Measurements from ENCODE around the gene ADPRHL1. TPM values are rescaled to one million over a fixed set of nuclear protein-coding genes. Genes with fewer than 3 reads are reported as not detected.

The ADPRHL1 gene
- total and polyA plus RNA-seq, 2 experiments from 2014 or later, result 1.0 to 1.1 TPM

DNA sequence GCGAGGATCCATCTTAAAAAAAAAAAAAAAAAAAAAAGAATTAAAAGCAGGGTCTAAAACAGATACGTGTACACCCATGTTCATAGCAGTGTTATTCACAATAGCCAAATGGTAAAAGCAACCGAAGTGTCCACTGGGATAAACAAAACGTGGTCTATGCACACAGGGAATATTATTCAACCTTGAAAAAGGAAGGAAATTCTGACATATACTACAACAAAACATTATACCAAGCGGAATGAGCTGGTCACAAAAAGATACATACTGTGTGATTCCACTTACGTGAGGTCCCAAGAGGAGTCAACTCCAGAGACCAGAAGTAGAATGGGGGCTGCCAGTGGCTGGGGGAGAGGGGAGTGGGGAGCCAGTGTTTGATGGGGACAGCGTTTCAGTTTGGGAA is 14.7 kb upstream of the ADPRHL1 start:
- no peak overlapping the region for H3K4me2 ChIP-seq
- no peaks in the 10 kb centered on the region for H4K20me1 ChIP-seq (ENCODE audit: insufficient read depth, poor library complexity, severe bottlenecking)
- H3K36me3 ChIP-seq (replicated peaks; ENCODE audit: insufficient read depth, low read depth), result no peaks in the 10 kb centered on the region
- 95% methylated on average over 7 of the region's 7 CpGs for WGBS (ENCODE audit: low lambda C conversion rate, missing lambda C conversion rate)
- H3K4me1 ChIP-seq (ENCODE audit: insufficient read depth), result peaks cover 4% of the 10 kb centered on the region
- no peaks in the 10 kb centered on the region for H3K9me3 ChIP-seq (ENCODE audit: low read depth)
- H2AFZ ChIP-seq, result no peak overlapping the region
- H3K27ac ChIP-seq, result no peak overlapping the region
- TF ChIP-seq EZH2phosphoT487 (IDR thresholded peaks at IDR 0.05; ENCODE audit: low read depth, severe bottlenecking, unreplicated experiment), result no peak
- no peak for TF ChIP-seq EZH2 (IDR thresholded peaks at IDR 0.05; ENCODE audit: borderline replicate concordance)
- TF ChIP-seq, protein P1, sequence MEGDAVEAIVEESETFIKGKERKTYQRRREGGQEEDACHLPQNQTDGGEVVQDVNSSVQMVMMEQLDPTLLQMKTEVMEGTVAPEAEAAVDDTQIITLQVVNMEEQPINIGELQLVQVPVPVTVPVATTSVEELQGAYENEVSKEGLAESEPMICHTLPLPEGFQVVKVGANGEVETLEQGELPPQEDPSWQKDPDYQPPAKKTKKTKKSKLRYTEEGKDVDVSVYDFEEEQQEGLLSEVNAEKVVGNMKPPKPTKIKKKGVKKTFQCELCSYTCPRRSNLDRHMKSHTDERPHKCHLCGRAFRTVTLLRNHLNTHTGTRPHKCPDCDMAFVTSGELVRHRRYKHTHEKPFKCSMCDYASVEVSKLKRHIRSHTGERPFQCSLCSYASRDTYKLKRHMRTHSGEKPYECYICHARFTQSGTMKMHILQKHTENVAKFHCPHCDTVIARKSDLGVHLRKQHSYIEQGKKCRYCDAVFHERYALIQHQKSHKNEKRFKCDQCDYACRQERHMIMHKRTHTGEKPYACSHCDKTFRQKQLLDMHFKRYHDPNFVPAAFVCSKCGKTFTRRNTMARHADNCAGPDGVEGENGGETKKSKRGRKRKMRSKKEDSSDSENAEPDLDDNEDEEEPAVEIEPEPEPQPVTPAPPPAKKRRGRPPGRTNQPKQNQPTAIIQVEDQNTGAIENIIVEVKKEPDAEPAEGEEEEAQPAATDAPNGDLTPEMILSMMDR (IDR thresholded peaks at IDR 0.05; ENCODE audit: poor library complexity), result no peak
- no peaks in the 10 kb centered on the region for H3K27me3 ChIP-seq
- no peak overlapping the region for H3K4me3 ChIP-seq
- no peak for DNase-seq (ENCODE audit: low spot score)
- H3K9me2 ChIP-seq (replicated peaks; ENCODE audit: insufficient read depth), result no peaks in the 10 kb centered on the region
- H3K79me2 ChIP-seq, result peaks cover 7% of the 10 kb centered on the region

DNA sequence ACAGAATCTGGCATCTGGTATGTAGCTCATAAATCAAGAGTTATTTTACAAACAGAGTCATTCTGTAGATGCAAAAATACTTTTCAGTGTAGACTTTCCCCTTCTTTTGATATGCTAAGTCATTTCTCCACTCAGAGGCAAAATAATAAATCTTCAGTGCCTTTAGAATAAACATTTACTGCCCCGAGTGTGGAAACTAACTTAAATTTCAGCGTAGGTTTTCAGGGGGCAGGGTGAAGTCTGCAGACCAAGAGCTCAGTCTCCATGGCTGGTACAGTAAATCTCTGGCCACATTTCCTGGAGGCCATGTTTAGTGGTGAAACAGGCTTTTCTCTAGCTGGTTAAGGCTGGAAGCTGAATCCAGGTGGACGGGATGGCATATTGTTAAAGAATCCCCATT is 13.1 kb upstream of the ADPRHL1 start:
- no peak for TF ChIP-seq EZH2 (IDR thresholded peaks at IDR 0.05; ENCODE audit: borderline replicate concordance)
- no peak for DNase-seq (ENCODE audit: low spot score)
- H3K27ac ChIP-seq, result no peak overlapping the region
- H2AFZ ChIP-seq, result no peak overlapping the region
- H3K4me1 ChIP-seq (ENCODE audit: insufficient read depth), result peaks cover 4% of the 10 kb centered on the region
- 79% methylated on average over 3 of the region's 3 CpGs for WGBS (ENCODE audit: low lambda C conversion rate, missing lambda C conversion rate)
- H3K27me3 ChIP-seq, result no peaks in the 10 kb centered on the region
- H4K20me1 ChIP-seq (ENCODE audit: insufficient read depth, poor library complexity, severe bottlenecking), result no peaks in the 10 kb centered on the region
- no peaks in the 10 kb centered on the region for H3K36me3 ChIP-seq (replicated peaks; ENCODE audit: insufficient read depth, low read depth)
- H3K9me3 ChIP-seq (ENCODE audit: low read depth), result no peaks in the 10 kb centered on the region
- H3K4me3 ChIP-seq, result no peak overlapping the region
- H3K79me2 ChIP-seq, result peaks cover 7% of the 10 kb centered on the region
- no peak overlapping the region for H3K4me2 ChIP-seq
- H3K9me2 ChIP-seq (replicated peaks; ENCODE audit: insufficient read depth), result no peaks in the 10 kb centered on the region

DNA sequence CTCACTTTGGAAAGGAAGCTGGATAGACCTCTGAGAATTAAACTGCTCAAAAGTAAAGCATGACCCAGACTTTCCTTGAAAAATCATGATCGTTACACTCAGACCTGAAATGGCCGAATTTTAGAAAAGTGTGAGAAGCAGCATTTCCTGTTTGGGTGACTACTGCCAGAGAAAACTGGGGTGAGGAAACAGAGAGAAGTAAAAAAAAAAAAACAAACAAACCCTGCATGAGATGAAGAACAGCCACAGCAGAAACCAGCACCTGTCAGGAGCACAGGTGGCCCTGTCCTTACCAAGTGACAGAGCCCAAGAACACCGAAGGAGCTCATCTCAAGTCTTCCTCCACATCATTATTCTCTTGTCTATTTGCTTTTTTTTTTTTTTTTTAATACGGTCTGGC is 12.0 kb upstream of the ADPRHL1 start:
- no peak overlapping the region for H2AFZ ChIP-seq
- WGBS (ENCODE audit: low lambda C conversion rate, missing lambda C conversion rate), result 94% methylated on average over 3 of the region's 4 CpGs
- H3K4me1 ChIP-seq (ENCODE audit: insufficient read depth), result peaks cover 4% of the 10 kb centered on the region
- H4K20me1 ChIP-seq (ENCODE audit: insufficient read depth, poor library complexity, severe bottlenecking), result no peaks in the 10 kb centered on the region
- H3K4me3 ChIP-seq, result no peak overlapping the region
- no peaks in the 10 kb centered on the region for H3K9me2 ChIP-seq (replicated peaks; ENCODE audit: insufficient read depth)
- H3K36me3 ChIP-seq (replicated peaks; ENCODE audit: insufficient read depth, low read depth), result no peaks in the 10 kb centered on the region
- no peaks in the 10 kb centered on the region for H3K27me3 ChIP-seq
- DNase-seq (ENCODE audit: low spot score), result no peak
- H3K9me3 ChIP-seq (ENCODE audit: low read depth), result no peaks in the 10 kb centered on the region
- H3K27ac ChIP-seq, result no peak overlapping the region
- no peak overlapping the region for H3K4me2 ChIP-seq
- TF ChIP-seq EZH2phosphoT487 (IDR thresholded peaks at IDR 0.05; ENCODE audit: low read depth, severe bottlenecking, unreplicated experiment) (no peak), EZH2 (IDR thresholded peaks at IDR 0.05; ENCODE audit: borderline replicate concordance) (no peak)
- TF ChIP-seq, protein P1 (IDR thresholded peaks at IDR 0.05; ENCODE audit: poor library complexity), result no peak
- peaks cover 7% of the 10 kb centered on the region for H3K79me2 ChIP-seq

DNA sequence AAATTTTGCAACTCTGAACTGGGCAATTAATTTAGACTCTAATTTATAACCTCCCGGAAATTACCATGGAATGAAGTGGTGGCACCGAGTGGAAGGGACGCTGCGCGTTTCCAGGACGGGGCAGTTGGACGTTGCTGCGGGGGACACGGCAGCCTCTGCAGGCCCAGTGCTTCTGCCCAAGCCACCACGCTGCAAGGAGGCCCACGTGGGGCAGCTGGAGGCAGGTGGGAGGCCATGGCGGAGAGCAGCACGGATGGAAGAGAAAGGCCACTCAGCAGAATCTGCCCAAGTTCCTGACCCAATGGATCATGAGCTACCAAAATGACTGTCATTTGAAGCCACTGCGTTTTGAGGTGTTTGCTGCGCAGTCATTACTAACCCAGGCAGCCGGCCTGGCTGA is 11.2 kb upstream of the ADPRHL1 start:
- Histone ChIP-seq H2AFZ (no peak overlapping the region), H3K36me3 (replicated peaks; ENCODE audit: insufficient read depth, low read depth) (no peaks in the 10 kb centered on the region), H3K4me2 (no peak overlapping the region), H3K9me2 (replicated peaks; ENCODE audit: insufficient read depth) (no peaks in the 10 kb centered on the region), H3K4me1 (ENCODE audit: insufficient read depth) (peaks cover 4% of the 10 kb centered on the region), H3K79me2 (no peaks in the 10 kb centered on the region), H4K20me1 (ENCODE audit: insufficient read depth, poor library complexity, severe bottlenecking) (no peaks in the 10 kb centered on the region), H3K9me3 (ENCODE audit: low read depth) (no peaks in the 10 kb centered on the region), H3K27me3 (no peaks in the 10 kb centered on the region), H3K4me3 (no peak overlapping the region), H3K27ac (no peak overlapping the region)
- WGBS (ENCODE audit: low lambda C conversion rate, missing lambda C conversion rate), result 92% methylated on average over 16 of the region's 16 CpGs
- no peak for DNase-seq (ENCODE audit: low spot score)
- TF ChIP-seq, protein P1 (IDR thresholded peaks at IDR 0.05; ENCODE audit: poor library complexity), result no peak
- TF ChIP-seq EZH2 (IDR thresholded peaks at IDR 0.05; ENCODE audit: borderline replicate concordance), result no peak
- no peak for TF ChIP-seq EZH2phosphoT487 (IDR thresholded peaks at IDR 0.05; ENCODE audit: low read depth, severe bottlenecking, unreplicated experiment)
